ENCODE results near the gene CRHR1.

DNA sequence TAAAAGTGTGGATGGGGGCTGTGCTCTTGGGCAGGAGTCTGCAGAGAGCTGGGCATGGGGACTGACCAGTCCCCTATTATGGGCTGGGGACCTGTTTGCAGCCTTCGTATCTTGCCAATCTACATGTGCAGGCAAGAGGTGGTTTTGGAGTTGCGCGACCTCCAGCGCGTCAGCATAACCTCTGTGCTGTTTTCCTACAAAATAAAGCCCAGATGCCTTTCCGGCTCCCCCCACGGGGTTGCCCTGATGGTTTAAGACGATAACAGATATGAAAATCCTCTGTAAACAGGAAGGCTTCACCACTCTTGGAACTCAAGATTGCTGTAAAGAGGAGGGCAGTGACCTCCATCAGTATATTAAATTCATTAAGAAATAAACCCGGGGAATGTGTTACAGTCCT, 44.1 kb downstream of the CRHR1 start:
- TF ChIP-seq SUZ12 (IDR thresholded peaks at IDR 0.05; ENCODE audit: extremely low read depth, insufficient read depth, insufficient read length) (no peak), ZNF274 (IDR thresholded peaks at IDR 0.05; ENCODE audit: low read depth, low read length) (no peak), YY1 (IDR thresholded peaks at IDR 0.05; ENCODE audit: insufficient read depth, insufficient read length) (no peak)
